Thoracic aorta (tissue), 2 donors: Measurements from ENCODE around the gene LRMDA. TPM values are rescaled to one million over a fixed set of nuclear protein-coding genes. Genes with fewer than 3 reads are reported as not detected.

Experiments
- ATAC-seq: fragments of 150-250 bp; one replicate; pipeline ENCODE4 v1.8.0; 2017; ENCODE audit warnings: low read depth; ENCODE audit not compliant: insufficient number of reproducible peaks, low FRiP score
- DNase-seq: peaks from one replicate; pipeline ENCODE4 v3.0.0-alpha.2; 2020; ENCODE audit warnings: low spot score
- H3K27ac ChIP-seq, 2 donors: fragments of 200-600 bp; sonication (generic); 1 replicate in 1 of 2; 2 replicates in 1 of 2; pipeline ENCODE4 v1.5.1; 2016; ENCODE audit warnings: mild to moderate bottlenecking in 2 of 2, moderate library complexity in 2 of 2
- H3K27me3 ChIP-seq: fragments of 200-600 bp; sonication (generic); replicated peaks from 2 replicates; pipeline ENCODE4 v1.6.0; 2016; ENCODE audit warnings: mild to moderate bottlenecking; ENCODE audit not compliant: insufficient read depth
- H3K36me3 ChIP-seq: fragments of 200-600 bp; sonication (generic); one replicate; pipeline ENCODE4 v1.5.1; 2016
- H3K4me1 ChIP-seq, 2 donors: fragments of 200-600 bp; sonication (generic); 1 replicate in 1 of 2; 2 replicates in 1 of 2; pipeline versions ENCODE4 v1.5.1 to v1.6.0; 2016; ENCODE audit warnings: low read depth in 2 of 2, mild to moderate bottlenecking in 1 of 2; ENCODE audit not compliant: control insufficient read depth in 1 of 2
- H3K4me3 ChIP-seq: fragments of 200-600 bp; sonication (generic); 2 replicates; pipeline ENCODE4 v1.5.1; 2016; ENCODE audit warnings: mild to moderate bottlenecking
- H3K9me3 ChIP-seq: fragments of 200-600 bp; sonication (generic); 2 replicates; pipeline ENCODE4 v1.5.1; 2016
- total RNA-seq, 2 donors: library from RNA; depleted of rRNA; stranded (reverse); fragments of >200 nt; gene quantifications; one replicate each; pipeline versions ENCODE4 v1.1.0 to v1.2.3, GENCODE V29; 2016
- TF ChIP-seq, protein P1 (sequence below): fragments of 200-600 bp; sonication (generic); IDR thresholded peaks from one replicate; pipeline ENCODE4 v1.5.1; 2019; ENCODE audit warnings: antibody characterized with exemption

LRMDA gene
- total RNA-seq, 2 donors from 2014 or later, result 8.3 to 36.6 TPM

DNA sequence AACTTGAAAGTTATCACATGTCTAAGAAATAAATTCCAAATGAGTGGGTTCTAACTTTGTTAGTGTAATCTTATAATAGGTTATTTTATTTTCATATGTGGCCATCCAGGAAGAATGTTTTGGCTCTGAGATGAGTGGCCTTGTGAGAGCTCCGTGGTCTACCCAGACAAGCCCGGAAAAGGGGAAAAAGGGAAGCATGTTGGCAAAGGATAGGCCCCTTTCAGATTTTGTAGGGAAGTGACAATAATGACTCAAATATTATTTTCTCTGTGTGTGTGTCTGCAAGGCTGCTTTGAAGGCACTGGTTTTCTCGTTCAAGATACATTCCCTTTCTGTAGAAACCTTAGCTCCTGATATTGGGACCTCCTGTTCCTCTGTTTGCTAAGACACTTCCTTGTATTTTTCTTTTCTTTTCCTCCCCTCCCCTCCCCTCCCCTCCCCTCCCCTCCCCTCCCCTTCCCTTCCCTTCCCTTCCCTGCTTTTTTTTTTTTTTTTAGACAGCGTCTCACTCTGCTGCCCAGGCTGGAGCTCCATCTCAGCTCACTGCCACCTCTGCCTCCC lies 240.8 kb downstream of the LRMDA start:
- ATAC-seq, result no peak
- H3K27ac ChIP-seq, result peak overlapping the region; percentile 21 to 41
- TF ChIP-seq, protein P1, sequence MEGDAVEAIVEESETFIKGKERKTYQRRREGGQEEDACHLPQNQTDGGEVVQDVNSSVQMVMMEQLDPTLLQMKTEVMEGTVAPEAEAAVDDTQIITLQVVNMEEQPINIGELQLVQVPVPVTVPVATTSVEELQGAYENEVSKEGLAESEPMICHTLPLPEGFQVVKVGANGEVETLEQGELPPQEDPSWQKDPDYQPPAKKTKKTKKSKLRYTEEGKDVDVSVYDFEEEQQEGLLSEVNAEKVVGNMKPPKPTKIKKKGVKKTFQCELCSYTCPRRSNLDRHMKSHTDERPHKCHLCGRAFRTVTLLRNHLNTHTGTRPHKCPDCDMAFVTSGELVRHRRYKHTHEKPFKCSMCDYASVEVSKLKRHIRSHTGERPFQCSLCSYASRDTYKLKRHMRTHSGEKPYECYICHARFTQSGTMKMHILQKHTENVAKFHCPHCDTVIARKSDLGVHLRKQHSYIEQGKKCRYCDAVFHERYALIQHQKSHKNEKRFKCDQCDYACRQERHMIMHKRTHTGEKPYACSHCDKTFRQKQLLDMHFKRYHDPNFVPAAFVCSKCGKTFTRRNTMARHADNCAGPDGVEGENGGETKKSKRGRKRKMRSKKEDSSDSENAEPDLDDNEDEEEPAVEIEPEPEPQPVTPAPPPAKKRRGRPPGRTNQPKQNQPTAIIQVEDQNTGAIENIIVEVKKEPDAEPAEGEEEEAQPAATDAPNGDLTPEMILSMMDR, result no peak
- DNase-seq, result no peak
- no peak overlapping the region for H3K4me3 ChIP-seq
- H3K36me3 ChIP-seq, result no peaks in the 10 kb centered on the region
- H3K9me3 ChIP-seq, result no peaks in the 10 kb centered on the region
- no peaks in the 10 kb centered on the region for H3K27me3 ChIP-seq
- peaks cover 17 to 36% of the 10 kb centered on the region in 2 donors for H3K4me1 ChIP-seq

DNA sequence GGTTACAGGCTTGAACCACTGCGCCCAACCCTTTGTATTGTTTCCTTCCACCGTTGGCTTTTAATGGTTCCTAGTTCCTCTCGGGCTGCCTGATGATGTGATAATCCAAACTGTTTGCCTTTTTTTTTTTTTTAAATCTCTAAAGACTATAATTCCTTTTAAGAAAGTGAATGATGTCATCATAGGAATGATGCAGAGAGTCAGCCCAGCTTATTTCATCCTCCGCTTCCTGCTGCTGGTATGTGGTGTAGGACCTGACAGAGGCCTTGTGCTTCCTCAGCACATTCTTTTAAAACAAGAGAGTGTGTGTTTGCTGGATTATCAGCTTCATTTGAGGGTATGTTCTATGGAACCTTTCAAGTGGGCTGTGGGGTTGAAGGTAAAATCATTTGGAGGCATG lies 241.4 kb downstream of the LRMDA start:
- Histone ChIP-seq H3K4me3 (no peak overlapping the region), H3K27ac (peak overlapping the region in 1 of 2 donors; percentile 41), H3K36me3 (no peaks in the 10 kb centered on the region), H3K9me3 (no peaks in the 10 kb centered on the region), H3K27me3 (no peaks in the 10 kb centered on the region), H3K4me1 (peaks cover 24 to 43% of the 10 kb centered on the region in 2 donors)
- ATAC-seq, result peak; percentile 38
- TF ChIP-seq, protein P1, result no peak
- no peak for DNase-seq

DNA sequence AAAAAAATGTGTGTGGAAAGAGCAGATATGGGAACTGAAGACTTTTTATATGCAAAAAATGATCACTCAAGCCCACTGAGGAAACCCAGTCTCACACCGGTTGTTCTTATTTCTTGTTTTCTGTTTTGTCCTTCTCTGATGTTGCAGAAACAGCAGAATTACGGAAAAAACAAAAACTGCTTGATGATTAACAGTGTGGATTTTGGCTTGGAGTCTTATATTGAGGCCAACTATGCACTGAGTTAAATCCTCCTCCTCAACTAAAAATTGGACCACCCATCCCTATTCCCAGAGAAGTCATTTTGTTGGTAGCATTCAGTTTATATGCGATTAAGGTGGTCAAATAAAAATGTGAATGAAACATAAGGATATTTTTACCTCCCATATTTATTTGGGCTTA lies 246.1 kb downstream of the LRMDA start:
- no peak overlapping the region for H3K27ac ChIP-seq
- H3K4me1 ChIP-seq, result peaks cover 17 to 27% of the 10 kb centered on the region in 2 donors
- ATAC-seq (no peak), DNase-seq (no peak)
- TF ChIP-seq, protein P1, result no peak
- no peaks in the 10 kb centered on the region for H3K36me3 ChIP-seq
- H3K4me3 ChIP-seq, result no peak overlapping the region
- H3K9me3 ChIP-seq, result no peaks in the 10 kb centered on the region
- H3K27me3 ChIP-seq, result no peaks in the 10 kb centered on the region

DNA sequence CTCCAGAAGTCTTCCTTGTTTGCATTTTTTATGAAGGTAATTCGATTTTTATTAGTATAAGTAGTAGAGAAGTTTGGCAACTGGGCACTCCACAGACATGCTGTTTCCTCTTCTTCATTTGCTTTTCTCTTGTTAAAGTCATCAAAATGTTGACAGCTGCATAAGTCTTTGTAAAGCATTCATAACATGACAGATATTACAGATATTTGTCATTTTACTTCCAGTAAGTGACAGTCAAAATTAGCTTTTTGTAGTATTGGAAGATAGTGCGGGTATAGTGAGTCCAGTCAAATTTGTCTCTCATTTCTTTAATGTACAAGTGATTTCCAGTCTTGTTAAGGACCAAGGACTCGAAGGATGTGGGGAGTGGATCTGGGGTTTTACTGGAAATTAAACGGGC lies 247.1 kb downstream of the LRMDA start:
- no peak for ATAC-seq
- no peak for DNase-seq
- Histone ChIP-seq H3K4me3 (no peak overlapping the region), H3K4me1 (peaks cover 12 to 28% of the 10 kb centered on the region in 2 donors), H3K36me3 (no peaks in the 10 kb centered on the region), H3K27me3 (no peaks in the 10 kb centered on the region), H3K9me3 (no peaks in the 10 kb centered on the region), H3K27ac (no peak overlapping the region)
- TF ChIP-seq, protein P1, result no peak

DNA sequence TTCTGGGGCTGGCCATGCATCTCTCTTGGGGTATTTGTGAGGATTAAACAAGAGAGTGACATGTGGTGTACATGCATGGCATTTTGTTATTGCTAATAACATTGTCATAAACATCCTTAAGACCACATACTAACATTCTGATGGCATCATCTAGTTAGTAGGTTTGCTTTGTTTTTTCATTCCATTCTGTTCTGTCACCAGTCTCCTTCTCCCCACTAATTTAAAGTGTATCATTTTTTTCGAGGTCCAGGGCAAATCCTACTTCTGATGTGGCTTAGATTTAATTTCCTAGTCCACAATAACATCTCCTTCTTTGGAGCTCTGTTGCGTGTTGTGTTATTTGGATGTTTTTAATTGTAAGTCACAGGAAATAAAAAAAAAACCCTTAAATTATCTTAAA lies 248.1 kb downstream of the LRMDA start:
- no peak for DNase-seq
- H3K4me3 ChIP-seq, result no peak overlapping the region
- no peak overlapping the region for H3K27ac ChIP-seq
- H3K27me3 ChIP-seq, result no peaks in the 10 kb centered on the region
- no peaks in the 10 kb centered on the region for H3K36me3 ChIP-seq
- H3K9me3 ChIP-seq, result no peaks in the 10 kb centered on the region
- H3K4me1 ChIP-seq, result peaks cover 12 to 35% of the 10 kb centered on the region in 2 donors
- ATAC-seq, result no peak
- TF ChIP-seq, protein P1, result no peak
